ENCODE data around the gene ATXN7L2.
A peak's percentile ranks its signal among the peaks of the same experiment; 100 is the strongest.
"Not testable (repeated sequence)": the region's sequence is repeated elsewhere in the genome, so short reads cannot be mapped to it uniquely, and the experiment has no call there.

ATXN7L2 gene, protein sequence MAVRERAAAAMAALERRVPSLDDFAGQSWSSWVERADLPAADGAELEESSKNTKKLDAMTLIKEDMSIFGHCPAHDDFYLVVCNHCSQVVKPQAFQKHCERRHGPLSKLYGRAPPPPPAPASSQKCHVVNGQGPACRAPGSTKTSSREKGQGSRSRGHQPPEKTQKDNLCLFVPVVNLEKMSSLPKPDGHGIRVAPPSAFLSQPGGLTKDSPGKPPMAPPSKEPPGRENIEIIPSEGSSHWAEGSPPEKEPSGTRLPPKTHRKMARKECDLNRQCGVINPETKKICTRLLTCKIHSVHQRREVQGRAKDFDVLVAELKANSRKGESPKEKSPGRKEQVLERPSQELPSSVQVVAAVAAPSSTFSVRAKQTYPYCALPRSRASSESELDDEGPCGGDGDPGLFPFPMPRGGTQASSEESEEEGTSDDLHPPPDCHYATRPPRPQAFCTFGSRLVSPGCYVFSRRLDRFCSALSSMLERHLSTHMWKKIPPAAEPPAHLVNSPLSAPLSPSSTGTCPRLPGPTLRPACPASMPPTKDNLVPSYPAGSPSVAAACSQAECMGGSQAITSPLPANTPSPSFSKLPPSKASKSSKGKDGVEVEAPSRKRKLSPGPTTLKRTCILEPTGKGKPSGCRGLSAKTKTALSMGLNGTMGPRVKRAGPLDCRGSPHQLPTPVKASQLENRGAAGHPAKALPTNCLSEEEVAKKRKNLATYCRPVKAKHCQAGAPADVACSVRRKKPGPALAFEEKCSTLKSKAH

DNA sequence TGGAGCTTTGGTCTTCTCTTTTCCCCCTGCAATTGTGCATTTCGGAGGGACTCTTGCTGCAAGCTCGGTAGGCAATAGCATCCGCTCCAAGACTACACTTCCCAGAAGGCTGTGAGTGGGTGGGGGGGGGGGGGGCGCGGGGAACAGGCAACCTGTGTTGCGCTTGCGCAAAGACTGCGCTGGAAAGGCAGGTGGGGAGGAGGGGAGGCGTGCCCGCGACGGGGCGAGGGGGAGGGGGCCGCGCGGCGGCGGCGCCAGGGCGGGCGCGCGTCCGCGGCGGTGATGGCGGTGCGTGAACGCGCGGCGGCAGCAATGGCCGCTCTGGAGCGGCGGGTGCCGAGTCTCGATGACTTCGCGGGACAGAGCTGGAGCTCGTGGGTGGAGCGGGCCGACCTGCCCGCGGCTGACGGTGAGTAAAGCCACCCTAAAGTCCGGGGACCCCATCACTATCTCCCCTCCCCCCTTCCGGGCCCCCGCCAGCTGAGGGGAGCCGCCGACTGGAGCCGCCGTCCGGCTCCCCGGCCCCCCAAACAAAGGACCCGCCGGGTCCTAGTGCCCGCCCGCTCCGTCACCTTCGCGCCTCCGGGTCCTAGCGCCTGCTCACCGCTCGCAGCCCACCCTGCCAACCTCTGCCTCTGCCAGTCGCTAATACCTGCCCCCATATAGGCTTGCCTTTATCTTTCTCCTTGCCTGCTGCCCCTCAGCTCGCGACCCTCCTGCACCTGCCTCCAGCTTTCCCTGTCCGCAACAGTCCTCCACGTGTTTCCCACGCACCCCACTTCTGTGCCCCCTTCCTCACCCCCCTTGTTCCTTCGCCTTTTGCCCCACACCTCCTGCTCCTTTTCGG, at the start of gene ATXN7L2:
Gene ATXN7L2, plus strand, starts transcription at position 234 of the 847 bp plus-strand sequence. Its CDS starts 49 bp downstream, at position 283.
- DNase-seq (peak; percentile 86), ATAC-seq (replicated peaks) (peak; percentile 80 to 86)
- no peaks in the 10 kb centered on the region for H3K9me3 Mint-ChIP-seq
- H3K27ac Mint-ChIP-seq, result peak within 1 kb of the TSS; percentile 96
- peaks cover 14 to 26% of the 10 kb centered on the region in 2 donors for H3K36me3 Mint-ChIP-seq
- H3K4me3 Mint-ChIP-seq, result peak within 1 kb of the TSS; percentile 97 to 99
- H3K27me3 Mint-ChIP-seq, result peaks cover 23 to 24% of the 10 kb centered on the region in 2 donors
- peaks cover 15 to 27% of the 10 kb centered on the region in 2 donors for H3K4me1 Mint-ChIP-seq

- Mint-ChIP-seq H3K4me3 (no peak overlapping the region), H3K9me3 (peaks cover 7 to 11% of the 10 kb centered on the region in 2 donors), H3K4me1 (no peaks in the 10 kb centered on the region), H3K27me3 (peaks cover 7 to 14% of the 10 kb centered on the region in 2 donors), H3K27ac (no peak overlapping the region), H3K36me3 (peaks cover 11 to 13% of the 10 kb centered on the region in 2 donors)
- DNase-seq (no peak), ATAC-seq (replicated peaks) (no peak)
Measured at GRCh38 chr1:109434484-109434883, 49.2 kb upstream of the ATXN7L2 start.

DNA sequence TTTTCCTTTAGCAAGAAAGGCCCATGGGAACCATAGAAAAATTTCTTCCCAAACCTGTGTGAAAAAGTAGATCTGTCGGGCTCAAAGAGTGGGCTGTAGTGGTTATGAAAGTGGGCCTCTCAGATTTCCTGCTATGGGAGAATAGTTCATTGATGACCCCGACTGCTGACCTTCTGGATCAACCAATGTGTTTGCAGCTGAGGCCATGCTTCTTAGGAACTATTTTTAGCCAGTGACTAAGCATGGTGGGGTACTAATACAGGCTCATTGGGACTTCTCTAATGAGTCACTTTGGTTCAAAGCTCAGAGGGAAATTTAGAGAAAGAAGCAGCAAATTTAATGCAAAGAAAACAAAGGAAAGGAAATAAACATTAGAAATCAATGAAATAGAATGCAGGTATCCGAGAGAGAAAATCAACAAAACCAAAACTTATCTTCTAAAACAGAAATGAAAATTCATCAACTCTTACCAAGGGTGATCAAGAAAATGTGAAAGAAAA, 44.9 kb upstream of the ATXN7L2 start:
- Mint-ChIP-seq H3K36me3 (peaks cover 7% of the 10 kb centered on the region in 2 donors), H3K27me3 (peaks cover 7 to 8% of the 10 kb centered on the region in 2 donors), H3K4me3 (no peak overlapping the region), H3K9me3 (peaks cover 3 to 7% of the 10 kb centered on the region in 2 donors), H3K4me1 (no peaks in the 10 kb centered on the region), H3K27ac (no peak overlapping the region)
- ATAC-seq (replicated peaks), result peak; percentile 78 to 98
- no peak for DNase-seq

- no peak overlapping the region for H3K27ac Mint-ChIP-seq
- DNase-seq, result no peak
- H3K4me3 Mint-ChIP-seq, result no peak overlapping the region
- no peaks in the 10 kb centered on the region for H3K4me1 Mint-ChIP-seq
- peaks cover 5 to 6% of the 10 kb centered on the region in 2 donors for H3K27me3 Mint-ChIP-seq
- no peak for ATAC-seq (replicated peaks)
- H3K9me3 Mint-ChIP-seq, result no peaks in the 10 kb centered on the region
- no peaks in the 10 kb centered on the region for H3K36me3 Mint-ChIP-seq
Measured at GRCh38 chr1:109441069-109441468, 42.6 kb upstream of the ATXN7L2 start.

- Mint-ChIP-seq H3K4me1 (no peaks in the 10 kb centered on the region), H3K4me3 (no peak overlapping the region), H3K27ac (no peak overlapping the region), H3K9me3 (no peaks in the 10 kb centered on the region), H3K36me3 (no peaks in the 10 kb centered on the region), H3K27me3 (peaks cover 13 to 16% of the 10 kb centered on the region in 2 donors)
- no peak for ATAC-seq (replicated peaks)
- no peak for DNase-seq
Measured at GRCh38 chr1:109443476-109443875, 40.2 kb upstream of the ATXN7L2 start.

- ATAC-seq (replicated peaks), result no peak
- no peak overlapping the region for H3K4me3 Mint-ChIP-seq
- H3K27me3 Mint-ChIP-seq, result peaks cover 14 to 16% of the 10 kb centered on the region in 2 donors
- no peak for DNase-seq
- H3K36me3 Mint-ChIP-seq, result no peaks in the 10 kb centered on the region
- H3K9me3 Mint-ChIP-seq, result no peaks in the 10 kb centered on the region
- H3K4me1 Mint-ChIP-seq, result no peaks in the 10 kb centered on the region
- no peak overlapping the region for H3K27ac Mint-ChIP-seq
Measured at GRCh38 chr1:109444346-109444745, 39.4 kb upstream of the ATXN7L2 start.

DNA sequence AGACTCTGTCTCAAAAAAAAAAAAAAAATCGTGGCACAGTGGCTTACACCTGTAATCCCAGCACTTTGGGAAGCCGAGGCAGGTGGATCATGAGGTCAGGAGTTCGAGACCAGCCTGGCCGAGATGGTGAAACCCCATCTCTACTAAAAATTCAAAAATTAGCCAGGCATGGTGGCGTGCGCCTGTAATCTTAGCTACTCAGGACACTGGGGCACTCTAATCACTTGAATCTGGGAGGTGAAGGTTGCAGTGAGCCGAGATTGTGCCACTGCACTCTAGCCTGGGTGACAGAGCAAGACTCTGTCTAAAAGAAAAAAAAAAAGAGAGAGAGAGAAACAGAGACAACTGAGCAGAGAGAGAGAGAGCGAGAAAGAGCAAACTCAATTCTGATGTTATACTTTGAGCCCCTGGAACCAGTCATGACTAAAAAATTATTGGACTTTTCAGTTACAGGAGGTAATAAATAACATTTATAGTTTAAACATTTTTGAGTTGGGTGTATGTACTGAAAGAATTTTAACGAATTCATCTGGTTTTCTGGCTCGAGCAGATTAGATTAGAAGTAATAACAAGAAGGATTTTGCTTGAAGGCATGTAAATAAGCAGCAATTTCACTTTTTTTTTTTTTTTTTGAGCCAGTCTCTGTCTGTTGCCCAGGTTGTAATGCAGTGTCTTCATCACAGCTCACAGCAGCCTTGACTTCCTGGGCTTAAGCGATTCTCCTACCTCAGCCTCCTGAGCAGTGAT, 37.6 kb upstream of the ATXN7L2 start:
- H3K27me3 Mint-ChIP-seq, result peaks cover 31 to 32% of the 10 kb centered on the region in 2 donors
- not testable (repeated sequence) for H3K4me1 Mint-ChIP-seq; H3K36me3 Mint-ChIP-seq; DNase-seq; ATAC-seq (replicated peaks); H3K27ac Mint-ChIP-seq; H3K4me3 Mint-ChIP-seq; H3K9me3 Mint-ChIP-seq

- H3K27me3 Mint-ChIP-seq, result peaks cover 37 to 45% of the 10 kb centered on the region in 2 donors
- no peak overlapping the region for H3K4me3 Mint-ChIP-seq
- ATAC-seq (replicated peaks) (no peak), DNase-seq (no peak)
- H3K36me3 Mint-ChIP-seq, result no peaks in the 10 kb centered on the region
- H3K9me3 Mint-ChIP-seq, result peaks cover 0 to 3% of the 10 kb centered on the region in 2 donors
- H3K4me1 Mint-ChIP-seq, result no peaks in the 10 kb centered on the region
- H3K27ac Mint-ChIP-seq, result no peak overlapping the region
Measured at GRCh38 chr1:109447524-109447923, 36.2 kb upstream of the ATXN7L2 start.

- ATAC-seq (replicated peaks) (no peak), DNase-seq (no peak)
- H3K27me3 Mint-ChIP-seq, result peaks cover 38 to 56% of the 10 kb centered on the region in 2 donors
- peaks cover 5 to 9% of the 10 kb centered on the region in 2 donors for H3K9me3 Mint-ChIP-seq
- no peaks in the 10 kb centered on the region for H3K4me1 Mint-ChIP-seq
- no peak overlapping the region for H3K4me3 Mint-ChIP-seq
- H3K36me3 Mint-ChIP-seq, result peaks cover 2 to 5% of the 10 kb centered on the region in 2 donors
- H3K27ac Mint-ChIP-seq, result no peak overlapping the region
Measured at GRCh38 chr1:109454497-109455133, 29.1 kb upstream of the ATXN7L2 start.

GRCh38 chr1:109457819-109458218, 25.9 kb upstream of the ATXN7L2 start:
- Mint-ChIP-seq H3K4me3 (no peak overlapping the region), H3K27ac (no peak overlapping the region), H3K36me3 (peaks cover 2 to 5% of the 10 kb centered on the region in 2 donors), H3K4me1 (no peaks in the 10 kb centered on the region), H3K9me3 (peaks cover 5 to 6% of the 10 kb centered on the region in 2 donors), H3K27me3 (peaks cover 41 to 46% of the 10 kb centered on the region in 2 donors)
- DNase-seq (no peak), ATAC-seq (replicated peaks) (no peak)

DNA sequence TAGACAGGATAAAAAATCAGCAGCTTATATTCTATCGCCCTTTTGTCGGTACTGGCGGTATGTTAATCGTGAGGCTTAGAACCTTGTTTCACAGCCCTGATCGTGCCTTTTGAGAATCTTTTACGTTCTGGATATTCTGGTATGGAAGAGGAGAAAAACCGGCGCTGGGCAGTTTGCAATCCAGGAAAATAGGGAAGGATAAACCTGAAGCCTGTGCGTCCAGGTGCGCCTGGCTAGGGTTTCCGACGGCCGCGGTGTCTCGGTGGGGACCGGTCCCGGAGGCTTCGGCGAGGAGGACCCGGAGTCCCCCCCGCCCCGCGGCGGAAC, 17.6 kb upstream of the ATXN7L2 start:
- H3K27ac Mint-ChIP-seq, result no peak overlapping the region
- peak overlapping the region; percentile 67 to 70 for H3K4me3 Mint-ChIP-seq
- DNase-seq (no peak), ATAC-seq (replicated peaks) (no peak)
- peaks cover 53 to 79% of the 10 kb centered on the region in 2 donors for H3K27me3 Mint-ChIP-seq
- H3K9me3 Mint-ChIP-seq, result no peaks in the 10 kb centered on the region
- H3K4me1 Mint-ChIP-seq, result peaks cover 3 to 7% of the 10 kb centered on the region in 2 donors
- H3K36me3 Mint-ChIP-seq, result no peaks in the 10 kb centered on the region

DNA sequence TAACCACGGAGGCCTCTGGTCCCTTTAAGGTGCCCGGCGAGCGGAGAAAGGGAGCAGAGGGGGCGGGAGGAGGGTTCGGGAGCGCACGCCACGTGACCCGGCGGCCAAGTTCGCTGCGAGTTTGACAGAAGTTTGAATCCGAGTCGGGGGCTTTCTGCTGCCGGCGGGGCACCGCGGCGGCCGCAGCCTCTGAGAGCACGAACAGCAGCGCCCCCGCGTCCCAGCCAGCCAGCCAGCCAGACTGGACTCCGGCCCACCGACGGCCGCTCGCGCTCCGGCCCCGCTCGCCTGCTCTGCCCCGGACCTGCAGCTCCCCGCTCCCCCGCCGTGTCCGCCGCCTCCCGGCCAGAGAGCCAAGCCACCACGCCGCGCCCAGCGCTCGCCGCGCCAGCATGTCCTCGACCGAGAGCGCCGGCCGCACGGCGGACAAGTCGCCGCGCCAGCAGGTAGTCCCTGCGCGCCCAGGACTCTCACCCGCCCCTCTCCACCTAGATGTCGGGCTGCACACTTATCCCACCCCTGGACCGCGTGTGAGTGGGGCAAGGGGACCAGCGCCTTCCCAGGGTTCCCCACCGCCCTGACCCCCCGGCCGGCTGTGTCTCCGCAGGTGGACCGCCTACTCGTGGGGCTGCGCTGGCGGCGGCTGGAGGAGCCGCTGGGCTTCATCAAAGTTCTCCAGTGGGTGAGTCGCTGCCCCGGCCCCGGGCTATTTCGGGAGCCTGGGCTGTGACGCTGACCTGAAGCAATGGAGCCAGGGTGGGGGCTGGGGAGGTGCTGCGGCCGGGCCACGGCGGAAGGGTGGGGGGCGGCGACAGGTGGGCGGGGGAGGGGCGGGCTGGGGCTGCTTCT, 17.0 kb upstream of the ATXN7L2 start, which contains the start of gene SYPL2:
Gene SYPL2, plus strand, starts transcription at position 95 of the 849 bp plus-strand sequence. Its CDS starts 298 bp downstream, at position 393.
- H3K36me3 Mint-ChIP-seq, result no peaks in the 10 kb centered on the region
- peaks cover 3 to 7% of the 10 kb centered on the region in 2 donors for H3K4me1 Mint-ChIP-seq
- H3K27ac Mint-ChIP-seq, result no peak within 1 kb of the TSS
- H3K27me3 Mint-ChIP-seq, result peaks cover 49 to 74% of the 10 kb centered on the region in 2 donors
- no peak for DNase-seq
- H3K9me3 Mint-ChIP-seq, result no peaks in the 10 kb centered on the region
- H3K4me3 Mint-ChIP-seq, result peak within 1 kb of the TSS; percentile 67 to 70
- peak; percentile 42 to 53 for ATAC-seq (replicated peaks)

All from stimulated activated naive B cell treated with anti-CD40 and anti-IgM and Interleukin-4, amounts not matched to agents 10 μg/mL and 1 μg/mL and 100 μg/mL, for 72 hours (primary cell).